Brain pericyte (primary cell): ENCODE results near the gene SGK1.

ENCODE experiments used
- DNase-seq: peaks from one replicate; pipeline ENCODE4 v3.0.0-alpha.2; 2012; ENCODE audit warnings: low read depth, low spot score

SGK1 gene

GRCh38 chr6:134128146-134128545 is 189.8 kb downstream of the SGK1 start:
- no peak for DNase-seq

GRCh38 chr6:134123666-134124208 is 194.2 kb downstream of the SGK1 start:
- peak; percentile 27 for DNase-seq

GRCh38 chr6:134122775-134123174 is 195.1 kb downstream of the SGK1 start:
- no peak for DNase-seq

- no peak for DNase-seq
These were observed 198.4 kb downstream of the SGK1 start for GRCh38 chr6:134119486-134119885.
